Measurements from ENCODE around the gene PPP1R36. TPM values are rescaled to one million over a fixed set of nuclear protein-coding genes. Genes with fewer than 3 reads are reported as not detected.

PPP1R36 gene
- total and polyA plus RNA-seq, 2 of the 4 experiments (the other 2 are of a cell fraction) = 0.15 to 0.54 TPM

DNA sequence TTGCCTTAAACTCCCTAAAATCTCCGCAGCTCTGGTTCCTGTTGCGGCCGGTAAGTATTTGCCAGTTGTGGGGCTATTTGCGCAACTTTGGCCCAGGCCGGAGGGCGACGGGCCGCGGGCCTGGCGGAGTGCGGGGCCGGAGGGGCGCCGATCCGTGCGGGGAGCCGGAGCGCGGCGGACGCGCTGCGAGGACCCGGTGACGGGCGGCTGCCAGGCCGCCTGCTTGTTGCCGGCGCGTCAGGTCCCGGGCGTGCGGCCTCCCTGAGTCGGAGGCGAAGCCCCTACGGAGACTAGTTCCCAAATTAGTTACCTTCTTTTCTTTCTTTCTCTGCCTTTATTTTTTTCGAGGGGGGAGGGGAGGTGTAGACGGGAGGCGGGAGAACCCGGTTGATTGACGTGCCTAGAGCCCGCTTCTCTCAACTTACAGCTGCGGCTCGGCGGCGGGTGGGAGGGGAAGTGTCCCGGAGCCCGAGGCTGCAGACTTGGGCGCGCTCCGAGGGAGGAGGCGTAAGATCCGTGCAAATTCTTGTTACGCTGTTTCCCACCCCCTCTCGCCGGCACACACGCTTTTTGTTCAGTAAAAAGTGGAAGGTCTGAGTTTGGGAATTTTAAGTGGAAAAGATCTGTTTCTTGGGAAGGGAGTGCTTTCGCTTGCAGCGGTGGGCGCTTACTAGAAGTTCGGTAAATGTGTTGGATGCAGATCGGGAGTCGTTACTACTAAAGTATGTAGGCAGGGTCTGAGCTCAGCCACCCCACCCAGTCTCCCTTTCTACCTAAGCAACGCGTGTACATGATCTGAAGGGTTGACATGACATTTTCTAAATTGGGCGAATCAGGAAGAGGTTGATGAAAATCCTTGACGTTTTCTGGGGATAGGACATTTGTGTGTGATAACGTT, 44.6 kb upstream of the PPP1R36 start:
- H4K5ac ChIP-seq (ENCODE audit: low read depth, low read length) = peak overlapping the region; percentile 65
- peak overlapping the region; percentile 90 for H3K14ac ChIP-seq (replicated peaks; ENCODE audit: low read depth, low read length)
- peaks cover 15 to 64% of the 10 kb centered on the region in 2 experiments for H3K79me1 ChIP-seq (ENCODE audit: low read depth in 1 of 2, low read length in 2 of 2)
- H4K91ac ChIP-seq (ENCODE audit: insufficient read depth, low read depth, low read length) = peak overlapping the region; percentile 86
- H3K36me3 ChIP-seq (ENCODE audit: control insufficient read depth, insufficient read depth, low read length) = no peaks in the 10 kb centered on the region
- dilution Hi-C loops (cut with HindIII; ENCODE audit: low sequenced_read_pairs, unreplicated experiment) (no loop called here), in situ Hi-C loops (cut with MboI; ENCODE audit: low sequenced_read_pairs) (no loop called here), intact Hi-C loops (cut with micrococcal nuclease) (loop anchor here (2.0 kb wide), 2 partner anchors 132 to 258 kb away; no protein-coding TSS in a partner anchor)
- ATAC-seq (ENCODE audit: low read depth) = peak; percentile 48
- ChIA-PET CTCF (no interaction called here), POLR2A (ENCODE audit: unreplicated experiment) (interaction anchor here (0.5 to 0.7 kb wide), 4 partner anchors 15 to 233 kb away, joined by 3 to 9 read pairs (median 4); no protein-coding TSS in a partner anchor)
- peak overlapping the region; percentile 96 to 99; a peak in 3 of 4 replicates for H4K8ac ChIP-seq (ENCODE audit: low read depth in 2 of 2, low read length in 2 of 2)
- peaks cover 19% of the 10 kb centered on the region for H3K4me1 ChIP-seq (ENCODE audit: control insufficient read depth, insufficient read depth, low read length)
- peak overlapping the region; percentile 87 for H3K4me3 ChIP-seq (ENCODE audit: insufficient read depth, low read depth, low read length)
- peak overlapping the region; percentile 38 for H3K18ac ChIP-seq (ENCODE audit: low read depth, low read length)
- H4K20me1 ChIP-seq (ENCODE audit: insufficient read depth, low read length) = peaks cover 48% of the 10 kb centered on the region
- H2AK9ac ChIP-seq (replicated peaks; ENCODE audit: low read depth, low read length, poor library complexity) = peak overlapping the region; percentile 99
- no peaks in the 10 kb centered on the region for H3K9me3 ChIP-seq (ENCODE audit: control insufficient read depth, insufficient read depth, low read length)
- H2AFZ ChIP-seq (replicated peaks; ENCODE audit: low read length, poor library complexity) = peak overlapping the region; percentile 97
- H3K9me1 ChIP-seq (ENCODE audit: insufficient read depth, low read length) = peaks cover 19% of the 10 kb centered on the region
- H3K27me3 ChIP-seq (ENCODE audit: control insufficient read depth, insufficient read depth, low read length) = no peaks in the 10 kb centered on the region
- H2AK5ac ChIP-seq (ENCODE audit: low read depth, low read length) = peak overlapping the region; percentile 59
- H3K4ac ChIP-seq (ENCODE audit: low read depth, low read length) = peak overlapping the region; percentile 100
- peak; percentile 83 for DNase-seq
- BruUV-seq (replicated peaks) = TSS peak; percentile 35
- peak overlapping the region; percentile 99 for H3K9ac ChIP-seq (ENCODE audit: low read depth, low read length)
- H2BK5ac ChIP-seq (ENCODE audit: low read depth, low read length, poor library complexity, severe bottlenecking) = peak overlapping the region; percentile 100
- H2BK15ac ChIP-seq (ENCODE audit: low read depth, low read length) = peak overlapping the region; percentile 0; the same call in 1 of the 3 replicates
- peak overlapping the region; percentile 97 for H3K56ac ChIP-seq (ENCODE audit: extremely low read depth, insufficient read depth, low read length)
- H3K23ac ChIP-seq (ENCODE audit: low read depth, low read length) = peak overlapping the region; percentile 77
- H2BK20ac ChIP-seq (ENCODE audit: low read depth, low read length) = no peak overlapping the region
- 0% methylated on average over 7 of the region's 68 CpGs; no CpG with 5 or more reads in 1 of the 2 experiments for WGBS, 2 experiments (ENCODE audit: extremely low coverage in 2 of 2, insufficient read length in 1 of 2)
- peak overlapping the region; percentile 100 for H3K27ac ChIP-seq (ENCODE audit: insufficient read depth, low read length)
- TF ChIP-seq CEBPB (IDR thresholded peaks at IDR 0.05; ENCODE audit: low read depth, low read length) (peak; percentile 47; the same call in 1 of the 2 replicates), RCOR1 (IDR thresholded peaks at IDR 0.05; ENCODE audit: insufficient replicate concordance, low read length) (no peak), SMC3 (IDR thresholded peaks at IDR 0.05; ENCODE audit: low read depth, low read length) (no peak), MAFK (IDR thresholded peaks at IDR 0.05; ENCODE audit: low read depth, low read length) (no peak), MAZ (IDR thresholded peaks at IDR 0.05; ENCODE audit: borderline replicate concordance, low read depth, low read length) (peak; percentile 55; the same call in 1 of the 2 replicates)
- TF ChIP-seq, protein P1, sequence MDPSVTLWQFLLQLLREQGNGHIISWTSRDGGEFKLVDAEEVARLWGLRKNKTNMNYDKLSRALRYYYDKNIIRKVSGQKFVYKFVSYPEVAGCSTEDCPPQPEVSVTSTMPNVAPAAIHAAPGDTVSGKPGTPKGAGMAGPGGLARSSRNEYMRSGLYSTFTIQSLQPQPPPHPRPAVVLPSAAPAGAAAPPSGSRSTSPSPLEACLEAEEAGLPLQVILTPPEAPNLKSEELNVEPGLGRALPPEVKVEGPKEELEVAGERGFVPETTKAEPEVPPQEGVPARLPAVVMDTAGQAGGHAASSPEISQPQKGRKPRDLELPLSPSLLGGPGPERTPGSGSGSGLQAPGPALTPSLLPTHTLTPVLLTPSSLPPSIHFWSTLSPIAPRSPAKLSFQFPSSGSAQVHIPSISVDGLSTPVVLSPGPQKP (IDR thresholded peaks at IDR 0.05; ENCODE audit: borderline replicate concordance, low read depth, low read length) = no peak
- peak overlapping the region; percentile 80; the same call in 1 of the 2 replicates for H2BK120ac ChIP-seq (ENCODE audit: low read depth, low read length)
- peak overlapping the region; percentile 100 for H3K4me2 ChIP-seq (ENCODE audit: low read depth, low read length)
